Mesodermal cell (in vitro differentiated cells): ENCODE measurements around the gene SLC3A2.
"Not testable (repeated sequence)": the region's sequence is repeated elsewhere in the genome, so short reads cannot be mapped to it uniquely, and the experiment has no call there.

Experiments
- H3K27ac ChIP-seq: 2 replicates; pipeline ENCODE4 v1.7.0; 2013; ENCODE audit warnings: mild to moderate bottlenecking, low read depth, low read length, moderate library complexity; ENCODE audit not compliant: severe bottlenecking
- H3K36me3 ChIP-seq: 2 replicates; pipeline ENCODE4 v1.7.1; 2013; ENCODE audit warnings: mild to moderate bottlenecking, low read length, moderate library complexity; ENCODE audit not compliant: control insufficient read depth, insufficient read depth
- H3K4me1 ChIP-seq: one replicate; pipeline ENCODE4 v1.7.1; 2013; ENCODE audit warnings: mild to moderate bottlenecking, low read length; ENCODE audit not compliant: insufficient read depth, control insufficient read depth, poor library complexity, severe bottlenecking
- H3K4me3 ChIP-seq: 2 replicates; pipeline ENCODE4 v1.7.0; 2013; ENCODE audit warnings: low read length, control low read depth, mild to moderate bottlenecking; ENCODE audit not compliant: insufficient read depth, poor library complexity, severe bottlenecking; ENCODE audit errors: extremely low read depth
- H3K9me3 ChIP-seq: 2 replicates; pipeline ENCODE4 v1.7.1; 2013; ENCODE audit warnings: mild to moderate bottlenecking, low read length, moderate library complexity; ENCODE audit not compliant: control insufficient read depth
- WGBS, 2 experiments: methylation state at CpG; one replicate each; pipeline ENCODE4 v1.1.5; 2013; ENCODE audit warnings: missing lambda C conversion rate in 2 of 2; ENCODE audit not compliant: insufficient coverage in 2 of 2; 5-methylcytosine and 5-hydroxymethylcytosine counted together

The SLC3A2 gene

GRCh38 chr11:62925745-62926679 is 45.3 kb downstream of the SLC3A2 start:
- H3K4me1 ChIP-seq, result peaks cover 8% of the 10 kb centered on the region
- 1% methylated on average over 64 to 66 of the region's 71 CpGs for WGBS, 2 experiments
- peak overlapping the region; percentile 28 for H3K4me3 ChIP-seq
- no peaks in the 10 kb centered on the region for H3K9me3 ChIP-seq
- H3K27ac ChIP-seq, result no peak overlapping the region
- no peaks in the 10 kb centered on the region for H3K36me3 ChIP-seq

- H3K27ac ChIP-seq, result no peak overlapping the region
- H3K9me3 ChIP-seq, result no peaks in the 10 kb centered on the region
- H3K4me3 ChIP-seq, result peak overlapping the region; percentile 28
- no peaks in the 10 kb centered on the region for H3K36me3 ChIP-seq
- H3K4me1 ChIP-seq, result peaks cover 8% of the 10 kb centered on the region
- WGBS, 2 experiments, result 6 to 9% methylated on average over 28 to 38 of the region's 53 CpGs
Observed at GRCh38 chr11:62926680-62927455, 46.2 kb downstream of the SLC3A2 start.

DNA sequence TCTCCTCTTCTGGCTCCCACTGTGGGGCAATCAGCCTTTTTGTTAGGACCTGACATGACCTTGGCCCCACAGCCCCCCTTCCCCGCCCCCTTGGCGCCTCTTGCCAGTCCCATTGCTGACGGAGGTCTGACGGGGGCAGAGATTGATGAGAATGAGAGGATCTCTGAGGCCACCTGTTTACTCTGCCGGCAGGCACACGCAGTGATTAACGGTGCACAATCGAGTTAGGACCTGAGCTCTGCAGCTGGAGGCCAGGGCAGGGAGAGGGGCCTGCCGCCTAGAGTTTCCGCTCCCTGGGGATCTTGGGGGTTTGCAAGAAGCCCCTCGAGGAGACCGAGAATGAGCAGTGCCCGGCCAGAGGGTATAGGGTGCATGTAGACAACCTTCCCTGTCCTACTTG is 47.3 kb downstream of the SLC3A2 start:
- H3K4me3 ChIP-seq, result no peak overlapping the region
- H3K9me3 ChIP-seq, result no peaks in the 10 kb centered on the region
- H3K36me3 ChIP-seq, result no peaks in the 10 kb centered on the region
- H3K27ac ChIP-seq, result no peak overlapping the region
- 27 to 44% methylated on average over 6 of the region's 13 CpGs for WGBS, 2 experiments
- H3K4me1 ChIP-seq, result peaks cover 8% of the 10 kb centered on the region

- H3K4me1 ChIP-seq, result peaks cover 8% of the 10 kb centered on the region
- WGBS, 2 experiments, result 82 to 100% methylated on average over 1 of the region's 4 CpGs
Observed at GRCh38 chr11:62930157-62930556, 49.5 kb downstream of the SLC3A2 start.

GRCh38 chr11:62930666-62931065 is 50.0 kb downstream of the SLC3A2 start:
- peaks cover 3% of the 10 kb centered on the region for H3K4me1 ChIP-seq
- H3K27ac ChIP-seq, result no peak overlapping the region
- WGBS, 2 experiments, result 100% methylated on average over 1 of the region's 1 CpG
- no peaks in the 10 kb centered on the region for H3K36me3 ChIP-seq
- no peaks in the 10 kb centered on the region for H3K9me3 ChIP-seq
- H3K4me3 ChIP-seq, result no peak overlapping the region

More at GRCh38 chr11:62930157-62930556, 49.5 kb downstream of the SLC3A2 start:
- H3K9me3 ChIP-seq, result no peaks in the 10 kb centered on the region
- no peak overlapping the region for H3K4me3 ChIP-seq
- H3K36me3 ChIP-seq, result no peaks in the 10 kb centered on the region
- no peak overlapping the region for H3K27ac ChIP-seq

DNA sequence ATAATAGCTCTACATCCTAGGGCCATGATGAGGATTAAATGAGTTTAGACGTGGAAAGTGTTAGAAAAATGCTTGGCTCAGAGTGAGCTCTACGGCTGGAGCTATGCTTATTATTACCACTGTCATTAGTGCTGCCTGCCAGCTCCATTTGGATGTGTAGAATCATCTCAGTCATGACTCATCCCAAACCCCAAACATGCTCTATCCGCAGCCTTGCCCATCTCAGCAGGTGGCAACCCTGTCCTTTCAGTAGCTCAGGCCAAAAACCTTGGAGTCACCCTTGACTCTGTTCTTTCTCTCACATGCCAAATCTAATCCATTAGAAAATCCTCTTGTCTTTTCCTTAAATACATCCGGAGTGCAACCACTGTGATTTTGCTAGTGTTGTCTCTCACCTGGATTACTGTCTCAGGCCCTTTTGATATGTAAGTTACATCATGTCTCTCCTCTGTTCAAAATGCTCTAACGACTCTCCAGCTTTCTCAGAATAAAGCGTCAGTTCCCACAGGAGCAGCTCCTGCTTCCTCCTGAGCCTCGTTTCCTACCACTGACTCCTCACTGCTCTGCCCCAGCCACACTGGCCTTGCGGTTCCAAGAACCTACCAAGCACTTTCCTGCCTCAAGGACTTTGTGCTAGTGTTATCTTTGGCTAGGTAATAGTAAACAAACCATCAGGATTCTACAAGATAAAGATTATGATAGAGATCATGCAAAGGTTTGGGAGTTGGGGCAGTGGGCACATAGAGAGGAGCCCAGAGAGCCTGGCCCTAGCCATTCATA is 51.0 kb downstream of the SLC3A2 start:
- Histone ChIP-seq H3K4me1 (no peaks in the 10 kb centered on the region), H3K4me3 (no peak overlapping the region), H3K9me3 (no peaks in the 10 kb centered on the region), H3K36me3 (no peaks in the 10 kb centered on the region), H3K27ac (no peak overlapping the region)
- WGBS, 2 experiments, result 30 to 47% methylated on average over 2 to 6 of the region's 8 CpGs

DNA sequence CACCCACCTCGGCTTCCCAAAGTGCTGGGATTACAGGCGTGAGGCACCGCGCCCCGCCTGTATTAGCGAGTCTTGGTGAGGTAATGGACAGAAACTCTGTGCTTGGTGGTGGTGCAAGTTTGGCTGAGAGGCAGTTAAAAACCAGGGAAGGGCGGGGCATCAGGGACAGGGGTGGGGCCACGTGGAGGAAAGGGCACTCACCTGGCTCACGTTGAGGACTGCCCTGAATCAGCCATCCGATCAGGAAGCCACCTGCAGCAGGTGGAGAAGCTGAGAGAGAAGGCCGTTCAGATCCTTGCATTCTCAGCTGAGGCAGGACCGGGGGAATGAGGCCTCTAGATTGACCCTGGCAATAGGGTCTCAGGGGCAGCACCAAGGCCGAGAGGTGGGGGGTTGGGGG is 52.6 kb downstream of the SLC3A2 start:
- no peaks in the 10 kb centered on the region for H3K4me1 ChIP-seq
- WGBS, 2 experiments, result 79 to 89% methylated on average over 12 to 13 of the region's 13 CpGs
- H3K27ac ChIP-seq, result no peak overlapping the region
- no peaks in the 10 kb centered on the region for H3K36me3 ChIP-seq
- no peaks in the 10 kb centered on the region for H3K9me3 ChIP-seq
- no peak overlapping the region for H3K4me3 ChIP-seq

DNA sequence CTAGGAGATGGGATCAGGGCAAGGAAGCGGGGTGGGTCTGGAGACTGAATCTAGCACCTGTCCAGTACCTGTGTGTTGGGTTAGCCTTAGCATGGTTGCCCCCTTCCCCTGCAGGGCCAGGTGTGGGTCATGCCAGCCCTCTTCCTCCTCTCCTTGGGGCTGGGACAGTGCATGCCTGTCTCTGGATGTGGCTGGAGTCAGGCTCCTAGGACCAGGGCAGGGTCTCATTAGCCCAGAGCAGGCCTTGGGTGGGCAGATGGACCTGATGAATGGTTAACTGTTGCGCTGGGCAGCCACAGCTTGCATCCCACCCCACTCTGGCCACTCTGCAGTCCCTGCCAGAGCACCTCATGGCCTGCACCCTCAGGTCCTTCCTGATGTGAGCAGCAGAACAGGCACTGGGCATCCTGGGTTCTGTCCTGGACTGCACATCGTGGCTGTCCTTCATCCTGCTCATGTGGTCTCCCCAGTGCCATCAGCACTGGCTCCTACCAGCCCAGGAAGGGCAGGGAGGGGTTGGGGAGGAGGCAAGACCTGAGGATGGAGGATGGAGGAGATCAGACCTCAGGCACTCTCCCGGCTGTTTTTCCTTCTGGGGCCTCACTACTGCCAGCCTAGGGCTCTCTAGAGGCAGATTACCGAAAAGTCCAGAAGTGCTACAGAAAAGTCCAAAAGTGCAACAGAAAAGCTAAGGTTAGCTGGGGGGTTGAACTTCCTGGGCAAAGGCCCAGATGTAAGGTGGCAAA is 53.2 kb downstream of the SLC3A2 start:
- 85 to 87% methylated on average over 3 to 4 of the region's 5 CpGs for WGBS, 2 experiments
- H3K36me3 ChIP-seq, result no peaks in the 10 kb centered on the region
- H3K9me3 ChIP-seq, result no peaks in the 10 kb centered on the region
- H3K27ac ChIP-seq, result no peak overlapping the region
- H3K4me3 ChIP-seq, result no peak overlapping the region
- no peaks in the 10 kb centered on the region for H3K4me1 ChIP-seq

DNA sequence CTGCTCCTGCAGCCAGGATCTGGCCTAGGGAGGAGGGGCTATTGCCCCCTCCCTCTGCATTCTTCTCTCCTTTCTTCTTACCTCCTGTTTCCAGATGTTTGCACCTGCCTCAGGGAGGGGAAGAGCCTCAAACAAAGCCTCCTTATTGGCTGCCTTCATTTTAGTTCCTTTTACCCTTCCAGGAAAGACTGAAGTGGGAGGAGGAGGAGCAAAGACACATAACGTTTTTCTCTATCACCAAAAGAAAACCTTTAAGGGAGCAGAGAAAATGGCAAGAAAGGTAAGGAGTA is 53.7 kb downstream of the SLC3A2 start:
- H3K4me1 ChIP-seq, result no peaks in the 10 kb centered on the region
- WGBS, 2 experiments, result no CpG with 5 or more reads among the region's 1 CpG

DNA sequence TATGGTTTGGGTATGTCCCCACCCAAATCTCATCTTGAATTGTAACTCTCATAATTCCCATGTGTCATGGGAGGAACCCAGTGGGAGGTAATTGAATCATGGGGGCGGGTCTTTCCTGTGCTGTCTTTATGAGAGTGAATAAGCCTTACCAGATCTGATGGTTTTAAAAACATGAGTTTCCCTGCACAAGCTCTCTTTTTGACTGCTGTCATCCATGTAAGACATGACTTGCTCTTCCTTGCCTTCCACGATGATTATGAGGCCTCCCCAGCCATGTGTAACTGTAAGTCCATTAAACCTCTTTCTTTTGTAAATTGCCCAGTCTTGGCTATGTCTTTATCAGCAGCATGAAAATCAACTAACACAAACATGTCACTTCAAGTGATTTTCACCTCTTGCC is 56.8 kb downstream of the SLC3A2 start:
- not testable (repeated sequence) for H3K27ac ChIP-seq, H3K36me3 ChIP-seq
- WGBS, 2 experiments, result 79 to 82% methylated on average over 1 to 2 of the region's 2 CpGs

More for the DNA sequence above, 53.7 kb downstream of the SLC3A2 start:
- no peaks in the 10 kb centered on the region for H3K36me3 ChIP-seq
- no peaks in the 10 kb centered on the region for H3K9me3 ChIP-seq
- H3K4me3 ChIP-seq, result no peak overlapping the region
- no peak overlapping the region for H3K27ac ChIP-seq

More for the DNA sequence above, 56.8 kb downstream of the SLC3A2 start:
- H3K9me3 ChIP-seq, H3K4me3 ChIP-seq, H3K4me1 ChIP-seq: not testable (repeated sequence)
